K562 (cell line): ENCODE data around the gene B3GNT4. TPM values are rescaled to one million over a fixed set of nuclear protein-coding genes. Genes with fewer than 3 reads are reported as not detected.
A peak's percentile ranks its signal among the peaks of the same experiment; 100 is the strongest.

Experiments used
- ATAC-seq: fragments of 200-7000 bp; cut with Tn5 transposase; 3 replicates; pipeline ENCODE4 v1.9.1; 2020; ENCODE audit warnings: moderate library complexity
- BruUV-seq: library from RNA; stranded (reverse); fragments of 400-500 nt; replicated peaks from 2 replicates; lab custom pipeline; 2021; lab: Mats Ljungman, UMichigan
- CTCF ChIA-PET: fragments of 300-600 bp; formaldehyde crosslinking; extraction: SDS; loops from one replicate; lab custom pipeline; 2021; ENCODE audit warnings: low intra/inter-chr PET ratio; lab: Yijun Ruan, JAX
- POLR2A ChIA-PET: fragments of 300-600, 350-650 bp; sonication (Branson Sonifier 250); formaldehyde crosslinking; extraction: SDS; loops from one replicate; lab custom pipeline; 2021; ENCODE audit warnings: antibody characterized with exemption, inconsistent platforms; lab: Yijun Ruan, JAX
- DNase-seq, 4 experiments: peaks; one replicate each; pipeline versions ENCODE4 v3.0.0 to v3.0.0-alpha.2; 2011 to 2018; ENCODE audit warnings: low spot score in 3 of 4, mixed read lengths in 3 of 4; ENCODE audit errors: extremely low read depth in 1 of 4
- FAIRE-seq: peaks from 2 replicates; lab custom pipeline; 2011; peaks lifted over from hg19 to GRCh38; lab: Jason Lieb, UNC
- H2AFZ ChIP-seq: 2 replicates; pipeline ENCODE4 v1.6.0; 2011; ENCODE audit warnings: low read depth, low read length, control low read depth, inconsistent platforms
- H3K27ac ChIP-seq: fragments of 200-600 bp; 3 replicates; pipeline ENCODE4 v1.8.0; 2011; ENCODE audit warnings: low read depth, mild to moderate bottlenecking, control low read depth, inconsistent platforms, low read length, moderate library complexity, mixed read lengths; ENCODE audit errors: extremely low read depth
- H3K27me3 ChIP-seq, 2 experiments: fragments of 300-600 bp in 1 of 2; 2 replicates in 1 of 2; 3 replicates in 1 of 2; pipeline versions ENCODE4 v1.6.0 to v1.8.0; 2011; ENCODE audit warnings: inconsistent platforms in 2 of 2, low read length in 2 of 2, mild to moderate bottlenecking in 1 of 2, mixed read lengths in 1 of 2, moderate library complexity in 1 of 2; ENCODE audit not compliant: control insufficient read depth in 2 of 2, insufficient read depth in 2 of 2
- H3K36me3 ChIP-seq: fragments of 300-600 bp; 3 replicates; pipeline ENCODE4 v1.8.0; 2011; ENCODE audit warnings: mild to moderate bottlenecking, low read length, inconsistent platforms; ENCODE audit not compliant: control insufficient read depth, insufficient read depth
- H3K4me1 ChIP-seq, 2 experiments: fragments of 200-600 bp in 1 of 2; replicated peaks in 1 of 2; 2 replicates in 1 of 2; 3 replicates in 1 of 2; pipeline versions ENCODE4 v1.5.1 to v1.8.0; 2011; ENCODE audit warnings: inconsistent platforms in 2 of 2, low read length in 2 of 2, mild to moderate bottlenecking in 1 of 2, mixed read lengths in 1 of 2, moderate library complexity in 1 of 2; ENCODE audit not compliant: control insufficient read depth in 2 of 2, insufficient read depth in 2 of 2
- H3K4me2 ChIP-seq: 2 replicates; pipeline ENCODE4 v1.6.1; 2011; ENCODE audit warnings: low read length, control low read depth, inconsistent platforms, mixed read lengths; ENCODE audit not compliant: insufficient read depth
- H3K4me3 ChIP-seq: fragments of 200-600 bp; sonication (generic), shearing (Covaris generic); 2 replicates; pipeline ENCODE4 v1.5.1; 2016; ENCODE audit warnings: control low read depth, inconsistent platforms
- H3K79me2 ChIP-seq: fragments of 200-600 bp; 3 replicates; pipeline ENCODE4 v1.8.0; 2011; ENCODE audit warnings: low read length, inconsistent platforms; ENCODE audit not compliant: control insufficient read depth, insufficient read depth
- H3K9ac ChIP-seq, 2 experiments: 2 replicates each; pipeline versions ENCODE4 v1.6.0 to v1.6.1; 2011; ENCODE audit warnings: low read depth in 2 of 2, low read length in 2 of 2, control low read depth in 1 of 2, inconsistent platforms in 1 of 2, mild to moderate bottlenecking in 1 of 2, mixed read lengths in 1 of 2; ENCODE audit not compliant: insufficient read depth in 1 of 2
- H3K9me1 ChIP-seq: one replicate; pipeline ENCODE4 v1.6.0; 2011; ENCODE audit warnings: inconsistent platforms, mild to moderate bottlenecking, low read length, moderate library complexity; ENCODE audit not compliant: control insufficient read depth, insufficient read depth
- H3K9me3 ChIP-seq: replicated peaks from 2 replicates; pipeline ENCODE4 v1.5.1; 2011; ENCODE audit warnings: low read depth, low read length, inconsistent platforms; ENCODE audit not compliant: control insufficient read depth, insufficient read depth
- H4K20me1 ChIP-seq: replicated peaks from 2 replicates; pipeline ENCODE4 v1.6.1; 2011; ENCODE audit warnings: low read length, inconsistent platforms, mixed read lengths; ENCODE audit not compliant: control insufficient read depth, insufficient read depth
- FOSL1 ChIP-seq: fragments of 200-800 bp; sonication (Bioruptor generic); conservative IDR thresholded peaks from 2 replicates; pipeline ENCODE4 v1.6.1; 2016; ENCODE audit warnings: missing genetic modification characterization, missing compliant biosample characterization
- TCF7 ChIP-seq: sonication (generic); IDR thresholded peaks from 2 replicates; pipeline ENCODE4 v1.6.1; 2016; ENCODE audit warnings: antibody characterized with exemption, borderline replicate concordance
- TRIM25 ChIP-seq: fragments of 450-650 bp; IDR thresholded peaks from 2 replicates; pipeline ENCODE4 v1.7.0; 2016; ENCODE audit warnings: borderline replicate concordance
- WGBS: fragments of 100-300 bp; shearing (Covaris generic); methylation state at CpG from one replicate; pipeline ENCODE4 v1.1.6; 2016; ENCODE audit warnings: low coverage, mixed read lengths; ENCODE audit not compliant: insufficient coverage; ENCODE audit errors: missing lambda C conversion rate; 5-methylcytosine and 5-hydroxymethylcytosine counted together
- in situ Hi-C: fragments of 300-500 bp; cut with MboI; formaldehyde crosslinking; loops from 4 replicates; pipeline ENCODE4 v1.15.0; 2018; ENCODE audit warnings: inconsistent platforms, mixed read lengths
- intact Hi-C: fragments of 100-400 bp; cut with micrococcal nuclease; formaldehyde crosslinking; loops from 2 replicates; pipeline ENCODE4 v1.14.2; 2022
- polyA plus RNA-seq, 8 experiments: library from polyadenylated mRNA; depleted of rRNA in 4 of 8; stranded (reverse) in 5 of 8; unstranded in 3 of 8; fragments of >200 nt; fragmentation: Nextera tagmentation in 2 of 8; fragmentation: Illumina TruSeq in 1 of 8; extraction: Ambion mirVana in 2 of 8; extraction: Trizol in 1 of 8; gene quantifications; 2 replicates each; pipeline versions ENCODE4 v1.2.1 to v1.2.3, GENCODE V29; 2011 to 2014; ENCODE audit warnings: inconsistent platforms in 1 of 8, missing spikeins in 1 of 8
- total RNA-seq, 7 experiments: library from RNA; depleted of rRNA in 6 of 7; stranded (reverse); fragments of >200 nt in 6 of 7; fragmentation: Illumina TruSeq in 2 of 7; extraction: Trizol in 2 of 7; gene quantifications; 2 replicates each; pipeline versions ENCODE4 v1.2.1 to v1.2.3, GENCODE V29; 2011 to 2021; ENCODE audit warnings: low replicate concordance in 1 of 7

B3GNT4 gene
- total and polyA plus RNA-seq, 9 of the 15 experiments (the other 6 are each of a cell fraction or from before 2014, with no cell fraction given): 0.17 to 3.2 (median 1.3) TPM

- TF ChIP-seq FOSL1 (tag): no peak
- TF ChIP-seq, all 486 proteins: peak for 114
Observed at GRCh38 chr12:122226366-122227125, 23.0 kb downstream of the B3GNT4 start (continued).

- Histone ChIP-seq H3K9ac (peak overlapping the region in 1 of 2 experiments; percentile 88; a peak in 1 of 4 replicates), H3K36me3 (peaks cover 36% of the 10 kb centered on the region), H4K20me1 (peaks cover 5% of the 10 kb centered on the region; the same call in 1 of the 2 replicates), H3K27ac (no peak overlapping the region), H2AFZ (no peak overlapping the region), H3K79me2 (peaks cover 33% of the 10 kb centered on the region), H3K27me3 (no peaks in the 10 kb centered on the region), H3K9me1 (no peaks in the 10 kb centered on the region), H3K4me1 (peaks cover 21 to 42% of the 10 kb centered on the region in 2 experiments), H3K4me3 (no peak overlapping the region), H3K9me3 (no peaks in the 10 kb centered on the region), H3K4me2 (no peak overlapping the region)
- CTCF ChIA-PET: no interaction called here
- no TSS peak for BruUV-seq
- POLR2A ChIA-PET: interaction anchor here (0.8 to 11.0 kb wide), 3 partner anchors 17 to 23 kb away, joined by 3 to 149 read pairs (median 4); partner anchors contain the start of gene B3GNT4
- FAIRE-seq (no peak), DNase-seq (no peak), ATAC-seq (no peak)
- no peak for TF ChIP-seq TCF7
- no peak for TF ChIP-seq TRIM25
- in situ Hi-C loops: no loop called here
- intact Hi-C loops: loop anchor here (5.0 kb wide), 1 partner anchor 40 kb away; the partner anchor contains the start of gene VPS33A
- WGBS: 89% methylated on average over 17 of the region's 17 CpGs
Observed at GRCh38 chr12:122227341-122227740, 23.8 kb downstream of the B3GNT4 start.
